Erythroblast (primary cell): ENCODE results near the gene SLC22A4.

ENCODE experiments used
- GATA1 ChIP-seq: IDR thresholded peaks from 2 replicates; pipeline ENCODE4 v1.6.1; 2011; ENCODE audit warnings: low read depth, mild to moderate bottlenecking, control low read depth, low read length, moderate library complexity
- POLR2A ChIP-seq: IDR thresholded peaks from 2 replicates; pipeline ENCODE4 v1.6.1; 2011; ENCODE audit warnings: mild to moderate bottlenecking, low read length

DNA sequence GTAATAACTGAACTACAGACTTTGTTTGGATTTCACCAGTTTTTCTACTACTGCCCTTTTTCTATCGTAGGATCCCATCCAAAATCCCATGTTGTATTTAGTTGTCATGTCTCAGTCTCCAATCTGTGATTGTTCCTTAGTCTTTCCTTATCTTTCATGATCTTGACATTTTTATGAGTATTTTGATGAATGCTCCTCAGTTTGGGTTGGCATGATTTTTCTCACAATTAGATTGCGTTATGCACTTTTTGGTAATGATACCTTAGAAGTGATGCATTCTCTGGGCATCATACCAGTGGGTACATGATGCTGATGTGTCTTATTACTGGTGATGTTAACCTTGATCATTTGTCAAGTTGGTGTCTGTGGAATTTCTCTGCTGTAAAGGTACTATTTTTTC, 5.7 kb downstream of the SLC22A4 start:
- TF ChIP-seq POLR2A = no peak
- no peak for TF ChIP-seq GATA1
